Measurements from ENCODE around the gene GDAP1L1. TPM values are rescaled to one million over a fixed set of nuclear protein-coding genes. Genes with fewer than 3 reads are reported as not detected.
A peak's percentile ranks its signal among the peaks of the same experiment; 100 is the strongest.
"Not testable (repeated sequence)": the region's sequence is repeated elsewhere in the genome, so short reads cannot be mapped to it uniquely, and the experiment has no call there.

Gene GDAP1L1
- polyA plus RNA-seq, 1 donor from 2014 or later, result not detected

- peaks cover 0 to 2% (median 0%) of the 10 kb centered on the region in 3 donors for H3K9me3 Mint-ChIP-seq
- H3K4me1 Mint-ChIP-seq, result peaks cover 0 to 3% (median 2%) of the 10 kb centered on the region in 3 donors
- peaks cover 9% of the 10 kb centered on the region for H3K36me3 Mint-ChIP-seq
- no peaks in the 10 kb centered on the region for H3K27me3 Mint-ChIP-seq
- no peak overlapping the region for H3K27ac Mint-ChIP-seq
- no peak overlapping the region for H3K4me3 Mint-ChIP-seq
Measured at GRCh38 chr20:44291754-44292153, 44.6 kb downstream of the GDAP1L1 start.

- Mint-ChIP-seq H3K27me3 (no peaks in the 10 kb centered on the region), H3K4me1 (peaks cover 0 to 2% (median 0%) of the 10 kb centered on the region in 3 donors), H3K4me3 (no peak overlapping the region), H3K36me3 (peaks cover 13% of the 10 kb centered on the region), H3K27ac (no peak overlapping the region), H3K9me3 (peaks cover 0 to under 1% (median 0%) of the 10 kb centered on the region in 3 donors)
Measured at GRCh38 chr20:44296011-44296410, 48.9 kb downstream of the GDAP1L1 start.

GRCh38 chr20:44297721-44298120 lies 50.6 kb downstream of the GDAP1L1 start:
- no peak overlapping the region for H3K27ac Mint-ChIP-seq
- H3K4me1 Mint-ChIP-seq, result peaks cover 0 to 1% (median 0%) of the 10 kb centered on the region in 3 donors
- H3K36me3 Mint-ChIP-seq, result peaks cover 13% of the 10 kb centered on the region
- no peaks in the 10 kb centered on the region for H3K27me3 Mint-ChIP-seq
- H3K4me3 Mint-ChIP-seq, result no peak overlapping the region
- H3K9me3 Mint-ChIP-seq, result peaks cover 0 to 4% (median 0%) of the 10 kb centered on the region in 3 donors

GRCh38 chr20:44299011-44299535 lies 52.0 kb downstream of the GDAP1L1 start:
- not testable (repeated sequence) for H3K27ac Mint-ChIP-seq, H3K4me3 Mint-ChIP-seq, H3K9me3 Mint-ChIP-seq, H3K4me1 Mint-ChIP-seq, H3K27me3 Mint-ChIP-seq
- peaks cover 14% of the 10 kb centered on the region for H3K36me3 Mint-ChIP-seq

- peaks cover 0 to 2% (median 0%) of the 10 kb centered on the region in 3 donors for H3K4me1 Mint-ChIP-seq
- H3K9me3 Mint-ChIP-seq, result peaks cover 0 to 4% (median 0%) of the 10 kb centered on the region in 3 donors
- H3K36me3 Mint-ChIP-seq, result peaks cover 12% of the 10 kb centered on the region
- H3K4me3 Mint-ChIP-seq, result no peak overlapping the region
- no peak overlapping the region for H3K27ac Mint-ChIP-seq
- no peaks in the 10 kb centered on the region for H3K27me3 Mint-ChIP-seq
Measured at GRCh38 chr20:44301285-44301684, 54.2 kb downstream of the GDAP1L1 start.

GRCh38 chr20:44302026-44302669 lies 55.0 kb downstream of the GDAP1L1 start:
- H3K27me3 Mint-ChIP-seq, result no peaks in the 10 kb centered on the region
- peak overlapping the region in 1 of 3 donors; percentile 60 for H3K27ac Mint-ChIP-seq
- H3K9me3 Mint-ChIP-seq, result peaks cover 0 to 4% (median 0%) of the 10 kb centered on the region in 3 donors
- no peak overlapping the region for H3K4me3 Mint-ChIP-seq
- H3K36me3 Mint-ChIP-seq, result peaks cover 15% of the 10 kb centered on the region
- peaks cover 0 to 4% (median 0%) of the 10 kb centered on the region in 3 donors for H3K4me1 Mint-ChIP-seq

GRCh38 chr20:44302736-44303135 lies 55.6 kb downstream of the GDAP1L1 start:
- peaks cover 15% of the 10 kb centered on the region for H3K36me3 Mint-ChIP-seq
- H3K4me3 Mint-ChIP-seq, result no peak overlapping the region
- no peaks in the 10 kb centered on the region for H3K27me3 Mint-ChIP-seq
- peaks cover 0 to 4% (median 0%) of the 10 kb centered on the region in 3 donors for H3K4me1 Mint-ChIP-seq
- peaks cover 0 to 4% (median 0%) of the 10 kb centered on the region in 3 donors for H3K9me3 Mint-ChIP-seq
- no peak overlapping the region for H3K27ac Mint-ChIP-seq

- peaks cover 0 to 4% (median 0%) of the 10 kb centered on the region in 3 donors for H3K9me3 Mint-ChIP-seq
- H3K4me1 Mint-ChIP-seq, result peaks cover 1 to 4% (median 3%) of the 10 kb centered on the region in 3 donors
- no peaks in the 10 kb centered on the region for H3K27me3 Mint-ChIP-seq
- no peak overlapping the region for H3K27ac Mint-ChIP-seq
- peaks cover 15% of the 10 kb centered on the region for H3K36me3 Mint-ChIP-seq
- no peak overlapping the region for H3K4me3 Mint-ChIP-seq
Measured at GRCh38 chr20:44304383-44304782, 57.3 kb downstream of the GDAP1L1 start.

- peaks cover 6% of the 10 kb centered on the region for H3K36me3 Mint-ChIP-seq
- peak overlapping the region in 2 of 4 donors; percentile 48 to 75 for H3K4me3 Mint-ChIP-seq
- H3K27ac Mint-ChIP-seq, result no peak overlapping the region
- H3K9me3 Mint-ChIP-seq, result no peaks in the 10 kb centered on the region
- H3K4me1 Mint-ChIP-seq, result peaks cover 16 to 18% (median 16%) of the 10 kb centered on the region in 3 donors
- no peaks in the 10 kb centered on the region for H3K27me3 Mint-ChIP-seq
Measured at GRCh38 chr20:44306927-44307326, 59.8 kb downstream of the GDAP1L1 start.

- no peaks in the 10 kb centered on the region for H3K9me3 Mint-ChIP-seq
- H3K27ac Mint-ChIP-seq, result peak overlapping the region in 2 of 3 donors; percentile 88 to 98
- H3K36me3 Mint-ChIP-seq, result peaks cover 3% of the 10 kb centered on the region
- H3K4me1 Mint-ChIP-seq, result peaks cover 14 to 18% (median 16%) of the 10 kb centered on the region in 3 donors
- H3K4me3 Mint-ChIP-seq, result peak overlapping the region; percentile 92 to 98 (median 96)
- no peaks in the 10 kb centered on the region for H3K27me3 Mint-ChIP-seq
Measured at GRCh38 chr20:44309763-44310663, 62.9 kb downstream of the GDAP1L1 start.

- Mint-ChIP-seq H3K4me3 (peak within 1 kb of the TSS; percentile 92 to 98 (median 96)), H3K27me3 (no peaks in the 10 kb centered on the region), H3K4me1 (peaks cover 14 to 18% (median 16%) of the 10 kb centered on the region in 3 donors), H3K36me3 (peaks cover 3% of the 10 kb centered on the region), H3K27ac (peak within 1 kb of the TSS; percentile 97 to 99 (median 98)), H3K9me3 (no peaks in the 10 kb centered on the region)
Measured at GRCh38 chr20:44310664-44311639, 63.8 kb downstream of the GDAP1L1 start, which contains the start of gene FITM2. Gene FITM2, minus strand, starts transcription at chr20:44311202. Its CDS starts 54 bp downstream, at chr20:44311148.

GRCh38 chr20:44314870-44315269 lies 67.8 kb downstream of the GDAP1L1 start:
- Mint-ChIP-seq H3K4me1 (peaks cover 7 to 10% (median 10%) of the 10 kb centered on the region in 3 donors), H3K36me3 (no peaks in the 10 kb centered on the region), H3K4me3 (peak overlapping the region in 1 of 4 donors; percentile 5), H3K9me3 (no peaks in the 10 kb centered on the region), H3K27ac (peak overlapping the region in 1 of 3 donors; percentile 16), H3K27me3 (peaks cover 5% of the 10 kb centered on the region)

- Mint-ChIP-seq H3K27me3 (peaks cover 13% of the 10 kb centered on the region), H3K36me3 (no peaks in the 10 kb centered on the region), H3K4me3 (no peak overlapping the region), H3K27ac (no peak overlapping the region), H3K4me1 (no peaks in the 10 kb centered on the region), H3K9me3 (no peaks in the 10 kb centered on the region)
Measured at GRCh38 chr20:44319839-44320422, 72.8 kb downstream of the GDAP1L1 start.

Measured in IgD-negative memory B cell (primary cell).